ENCODE measurements around the gene ABCC4. TPM values are rescaled to one million over a fixed set of nuclear protein-coding genes. Genes with fewer than 3 reads are reported as not detected.
A peak's percentile ranks its signal among the peaks of the same experiment; 100 is the strongest.
"Not testable (repeated sequence)": the region's sequence is repeated elsewhere in the genome, so short reads cannot be mapped to it uniquely, and the experiment has no call there.

The ABCC4 gene
- polyA plus RNA-seq, 1 donor, result 3.3 TPM

- DNase-seq (ENCODE audit: low read depth), result no peak
Measured at GRCh38 chr13:95197548-95197947, 103.7 kb downstream of the ABCC4 start.

DNA sequence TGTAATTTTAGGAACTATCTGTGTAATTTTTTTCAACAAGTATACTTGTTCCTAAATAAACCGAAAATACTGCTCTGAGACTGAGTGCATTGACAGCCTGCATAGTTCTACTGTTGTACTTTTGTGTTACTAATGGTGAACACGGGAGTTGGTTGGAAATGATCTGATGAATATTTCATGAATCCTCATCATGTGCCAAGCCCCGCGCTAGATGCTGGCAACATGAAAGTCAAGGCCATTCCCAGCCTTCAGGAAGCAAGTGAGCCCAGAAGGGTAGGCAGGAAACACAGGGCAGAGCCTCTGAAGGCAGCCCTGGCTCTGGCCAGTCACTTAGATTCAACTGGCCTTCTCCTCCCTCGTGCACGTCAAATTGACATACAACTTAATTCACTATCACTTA lies 106.1 kb downstream of the ABCC4 start:
- DNase-seq (ENCODE audit: low read depth), result no peak

- no peak for DNase-seq (ENCODE audit: low read depth)
Measured at GRCh38 chr13:95193509-95194230, 107.6 kb downstream of the ABCC4 start.

DNA sequence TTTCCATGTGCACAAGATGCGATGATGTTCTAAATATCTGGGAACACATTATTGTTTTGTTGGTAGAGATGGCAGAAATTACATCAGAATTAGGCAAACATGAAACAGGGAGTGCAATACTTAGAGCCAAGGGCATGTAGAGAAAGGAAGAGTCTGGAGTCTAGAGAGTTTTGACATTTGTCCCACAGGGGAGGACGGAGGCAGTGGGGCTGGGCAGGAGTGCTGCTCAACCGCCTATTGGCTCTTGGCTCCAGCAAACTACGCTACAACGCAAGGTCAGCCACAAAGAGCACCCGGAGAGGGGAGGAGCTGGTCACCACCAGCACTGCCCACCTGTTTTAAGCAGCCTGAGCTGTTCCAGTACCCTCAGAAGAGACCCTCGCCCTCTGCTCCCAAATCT lies 108.3 kb downstream of the ABCC4 start:
- DNase-seq (ENCODE audit: low read depth), result no peak

DNA sequence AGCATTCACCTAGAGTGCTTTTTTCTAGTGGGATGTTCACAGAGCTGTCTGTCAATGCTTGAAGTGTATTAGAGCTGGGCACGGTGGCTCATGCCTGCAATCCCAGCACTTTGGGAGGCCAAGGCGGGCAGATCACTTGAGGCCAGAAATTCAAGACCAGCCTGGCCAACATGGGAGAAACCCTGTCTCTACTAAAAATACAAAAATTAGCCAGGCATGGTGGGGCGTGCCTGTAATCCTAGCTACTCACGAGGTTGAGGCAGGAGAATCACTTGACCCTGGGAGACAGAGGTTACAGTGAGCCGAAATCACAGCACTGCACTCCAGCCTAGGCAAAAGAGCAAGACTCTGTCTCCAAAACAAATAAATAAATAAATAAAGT lies 108.7 kb downstream of the ABCC4 start:
- not testable (repeated sequence) for DNase-seq (ENCODE audit: low read depth)

DNA sequence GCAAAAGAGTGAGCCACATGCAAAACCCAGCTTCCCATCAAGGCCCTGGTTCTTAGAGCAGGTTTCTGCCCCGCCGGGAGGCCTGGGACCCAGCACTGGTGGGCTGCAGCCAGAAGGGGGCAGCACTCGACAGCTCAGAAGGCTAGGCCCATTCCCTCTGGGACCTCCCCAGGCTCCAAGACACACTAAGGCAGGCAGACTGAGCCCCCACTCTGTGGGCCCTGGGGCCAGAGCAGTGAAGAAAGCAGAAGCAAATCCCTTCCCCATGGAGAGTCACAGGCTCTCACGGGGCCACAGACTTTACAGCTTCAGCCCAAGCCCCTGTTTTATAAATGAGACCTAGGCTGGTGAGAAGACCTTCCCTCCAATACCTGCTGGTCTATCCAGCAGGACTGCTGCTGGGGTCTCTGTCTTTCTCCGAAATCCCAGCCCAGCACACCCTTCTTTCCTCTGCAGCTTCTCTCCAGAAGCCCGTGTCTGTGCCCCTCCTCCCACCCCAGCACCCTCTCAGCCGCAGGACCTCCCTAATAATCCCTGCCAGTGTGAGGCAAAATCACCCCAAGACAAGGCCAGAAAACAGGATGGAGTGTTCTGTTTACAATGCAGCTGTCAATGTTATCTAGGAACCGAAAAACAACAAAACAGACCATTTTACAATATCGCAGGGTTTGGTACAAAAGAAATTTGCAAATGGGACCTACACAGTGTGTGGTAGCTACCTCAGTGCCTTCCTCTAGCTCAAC lies 109.3 kb downstream of the ABCC4 start:
- no peak for DNase-seq (ENCODE audit: low read depth)

- no peak for DNase-seq (ENCODE audit: low read depth)
Measured at GRCh38 chr13:95188128-95188527, 113.1 kb downstream of the ABCC4 start.

DNA sequence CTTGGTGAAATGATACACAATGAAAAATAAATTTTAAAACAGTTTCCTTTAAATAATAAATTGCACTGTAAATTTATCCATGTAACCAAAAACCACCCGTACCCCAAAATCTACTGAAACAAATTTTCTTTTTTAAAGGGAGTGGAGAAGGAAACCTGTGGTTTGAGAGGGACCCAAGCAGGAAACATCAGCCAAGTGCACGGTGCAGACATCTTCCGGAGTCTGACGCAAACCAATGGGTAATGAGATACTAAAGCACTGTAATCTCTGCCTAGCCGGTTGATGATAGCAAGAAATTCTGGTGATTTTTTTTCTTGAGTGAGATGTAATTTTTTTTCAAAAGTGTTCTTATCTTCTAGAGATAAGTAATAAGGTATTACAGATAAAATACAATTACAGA lies 115.4 kb downstream of the ABCC4 start:
- no peak for DNase-seq (ENCODE audit: low read depth)

- DNase-seq (ENCODE audit: low read depth), result no peak
Measured at GRCh38 chr13:95185311-95185710, 115.9 kb downstream of the ABCC4 start.

GRCh38 chr13:95184317-95184716 lies 116.9 kb downstream of the ABCC4 start:
- DNase-seq (ENCODE audit: low read depth), result no peak

GRCh38 chr13:95182570-95183265 lies 118.5 kb downstream of the ABCC4 start:
- DNase-seq (ENCODE audit: low read depth), result no peak

DNA sequence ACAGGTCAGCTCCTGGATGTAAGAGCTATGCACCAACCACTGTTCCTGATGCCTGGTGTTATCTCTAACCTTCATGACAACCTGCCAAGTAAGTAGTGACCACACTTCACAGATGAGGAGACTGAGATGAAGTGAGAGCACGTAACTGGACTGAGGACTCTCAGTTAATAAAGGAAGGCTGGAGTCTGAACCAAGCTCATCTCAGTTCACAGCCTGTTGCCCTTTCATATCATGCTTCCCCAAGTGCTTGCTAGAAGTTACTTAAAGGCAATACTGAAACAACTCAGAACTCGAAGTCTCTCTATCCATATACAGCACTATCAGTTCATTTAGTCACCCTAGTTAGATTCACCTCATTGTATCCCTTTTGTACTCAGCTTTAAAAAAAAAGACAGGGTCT lies 119.7 kb downstream of the ABCC4 start:
- DNase-seq (ENCODE audit: low read depth), result no peak

DNA sequence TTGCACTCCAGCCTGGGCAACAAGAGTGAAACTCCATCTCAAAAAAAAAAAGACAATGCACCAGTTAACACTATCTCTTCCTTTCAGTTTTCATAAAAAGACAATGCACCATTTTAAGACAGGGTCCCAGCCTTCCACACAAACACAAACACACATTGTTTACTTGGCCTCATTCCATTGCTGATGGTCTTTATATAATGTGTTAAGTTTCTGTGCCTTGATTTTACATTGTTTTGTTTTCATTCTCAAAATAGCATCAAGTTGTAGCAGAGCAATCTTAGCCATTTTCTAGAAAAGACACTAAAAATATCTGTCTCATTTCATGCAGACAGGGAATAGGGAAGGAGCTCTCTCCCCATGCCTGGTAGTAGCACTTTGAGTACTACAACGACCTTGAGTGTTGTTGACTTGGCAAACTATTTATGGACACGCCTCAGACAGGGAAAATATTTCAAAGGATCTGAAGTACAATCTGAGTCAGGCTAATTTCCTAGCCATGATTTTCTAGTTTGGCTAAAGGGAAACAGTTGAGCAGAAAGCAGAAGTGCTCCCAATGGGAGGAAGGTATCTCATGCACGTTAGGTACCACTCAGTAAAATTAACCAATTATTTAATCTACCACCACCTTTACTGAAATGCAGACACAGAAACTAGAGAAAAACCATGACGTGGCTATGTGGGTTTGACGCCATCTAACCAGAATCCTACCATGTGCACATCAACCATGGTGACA lies 120.6 kb downstream of the ABCC4 start:
- no peak for DNase-seq (ENCODE audit: low read depth)

- no peak for DNase-seq (ENCODE audit: low read depth)
Measured at GRCh38 chr13:95176611-95177259, 124.5 kb downstream of the ABCC4 start.

DNA sequence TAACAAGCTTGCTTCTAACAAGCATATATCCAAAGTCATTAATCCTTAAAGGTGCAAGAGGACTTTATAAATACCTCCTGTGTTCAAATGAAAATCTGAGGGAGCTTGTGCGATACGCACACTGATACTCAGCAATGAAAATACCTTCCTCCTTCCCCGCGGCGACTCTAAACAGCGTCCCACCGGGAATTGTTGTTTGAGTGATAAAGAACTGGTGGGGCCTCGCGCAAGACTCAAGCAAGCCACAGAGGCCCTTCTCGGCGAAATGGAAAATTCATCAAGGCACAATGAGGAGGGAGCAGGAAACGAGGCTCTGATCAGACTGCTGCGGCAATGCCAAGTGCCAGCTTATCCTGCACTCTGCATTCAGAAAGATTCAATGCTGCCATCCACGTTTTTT lies 126.7 kb downstream of the ABCC4 start:
- no peak for DNase-seq (ENCODE audit: low read depth)

DNA sequence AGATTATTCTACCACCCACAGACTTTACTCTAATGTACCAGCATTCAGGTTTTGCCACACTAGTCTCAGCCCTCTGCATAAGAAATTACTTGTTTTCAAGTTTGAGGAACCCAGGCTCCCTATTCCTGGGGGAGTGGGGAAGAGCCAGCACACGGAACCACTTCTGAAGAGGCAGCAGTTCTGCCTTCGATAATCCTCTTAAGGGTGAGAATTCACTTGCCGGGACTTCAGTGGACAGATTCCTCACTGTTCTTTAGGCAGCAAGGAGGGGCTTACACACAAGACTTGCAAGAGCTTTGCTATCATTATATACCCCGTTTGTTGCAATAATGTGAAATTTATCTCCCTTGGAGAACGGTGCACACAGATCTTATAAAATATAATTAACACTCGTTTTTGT lies 133.1 kb downstream of the ABCC4 start:
- no peak for DNase-seq (ENCODE audit: low read depth)

- not testable (repeated sequence) for DNase-seq (ENCODE audit: low read depth)
Measured at GRCh38 chr13:95167003-95167402, 134.2 kb downstream of the ABCC4 start.

DNA sequence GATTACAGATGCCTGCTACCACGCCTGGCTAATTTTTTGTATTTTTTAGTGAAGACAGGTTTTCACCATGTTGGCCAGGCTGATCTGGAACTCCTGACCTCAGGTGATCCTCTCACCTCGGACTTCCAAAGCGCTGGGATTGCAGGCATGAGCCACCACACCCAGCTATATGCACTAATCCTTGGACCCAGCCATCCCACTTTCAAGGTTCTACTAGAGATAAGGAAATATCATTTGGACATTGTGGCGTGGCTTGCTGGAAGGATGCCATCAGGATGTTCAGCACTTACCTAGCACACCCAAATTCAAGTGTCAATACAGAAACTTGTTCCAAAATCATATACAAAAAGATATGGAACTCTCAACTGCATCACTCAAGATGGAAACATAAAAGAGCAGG lies 136.4 kb downstream of the ABCC4 start:
- DNase-seq (ENCODE audit: low read depth), result no peak

- no peak for DNase-seq (ENCODE audit: low read depth)
Measured at GRCh38 chr13:95160112-95160906, 140.9 kb downstream of the ABCC4 start.

DNA sequence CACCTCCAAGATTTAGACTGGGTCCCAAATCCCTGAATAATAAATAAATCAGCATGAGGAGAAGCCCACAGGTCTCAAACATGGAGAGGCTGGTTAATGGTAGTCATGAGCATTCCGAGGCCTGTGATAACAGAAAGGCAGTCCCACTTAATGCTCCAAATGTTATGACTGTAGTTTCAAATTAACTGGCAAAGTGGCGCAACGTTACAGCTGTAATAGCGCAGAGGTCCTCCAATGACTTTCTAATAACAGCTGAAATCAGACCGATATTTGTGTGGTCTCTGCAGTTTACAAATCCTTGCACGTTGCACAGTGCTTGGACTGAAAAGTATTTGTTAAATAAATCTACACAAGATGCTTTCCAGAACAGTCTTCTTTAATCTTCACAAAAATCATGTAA lies 141.8 kb downstream of the ABCC4 start:
- DNase-seq (ENCODE audit: low read depth), result no peak

GRCh38 chr13:95156208-95156607 lies 145.0 kb downstream of the ABCC4 start:
- DNase-seq (ENCODE audit: low read depth), result peak; percentile 4
